UCSD-AML1 (cell line): ENCODE results near the gene FMO1.
"Not testable (repeated sequence)": the region's sequence is repeated elsewhere in the genome, so short reads cannot be mapped to it uniquely, and the experiment has no call there.

ENCODE experiments used
- DNase-seq: peaks from one replicate; lab custom pipeline; 2025; ENCODE audit not compliant: unreplicated experiment; lab: John Stamatoyannopoulos, UW

Gene FMO1

GRCh38 chr1:171279234-171279633, 30.9 kb downstream of the FMO1 start:
- DNase-seq, result no peak

GRCh38 chr1:171279678-171280077, 31.4 kb downstream of the FMO1 start:
- DNase-seq, result no peak

- DNase-seq, result no peak
These were observed 32.3 kb downstream of the FMO1 start for GRCh38 chr1:171280599-171280998.

- no peak for DNase-seq
These were observed 37.9 kb downstream of the FMO1 start for GRCh38 chr1:171286032-171286705.

- DNase-seq, result no peak
These were observed 42.3 kb downstream of the FMO1 start for GRCh38 chr1:171290621-171291020.

- no peak for DNase-seq
These were observed 44.5 kb downstream of the FMO1 start for GRCh38 chr1:171292799-171293198.

GRCh38 chr1:171295383-171295782, 47.1 kb downstream of the FMO1 start:
- DNase-seq, result not testable (repeated sequence)

- DNase-seq, result no peak
These were observed 47.5 kb downstream of the FMO1 start for GRCh38 chr1:171295821-171296220.

- DNase-seq, result no peak
These were observed 48.6 kb downstream of the FMO1 start for GRCh38 chr1:171296897-171297296.

GRCh38 chr1:171298696-171299095, 50.4 kb downstream of the FMO1 start:
- no peak for DNase-seq

- no peak for DNase-seq
These were observed 51.0 kb downstream of the FMO1 start for GRCh38 chr1:171299342-171299741.

- DNase-seq, result no peak
These were observed 52.1 kb downstream of the FMO1 start for GRCh38 chr1:171300401-171300800.

- DNase-seq, result no peak
These were observed 62.4 kb downstream of the FMO1 start for GRCh38 chr1:171310661-171311087.

- DNase-seq, result no peak
These were observed 63.7 kb downstream of the FMO1 start for GRCh38 chr1:171311771-171312558.

- DNase-seq, result no peak
These were observed 65.1 kb downstream of the FMO1 start for GRCh38 chr1:171313319-171313834.

GRCh38 chr1:171313835-171314320, 65.6 kb downstream of the FMO1 start, which contains the start of gene FMO4:
TSS of gene FMO4 (plus strand) at chr1:171314183. CDS start at chr1:171319826, 5,643 bp downstream.
- DNase-seq, result peak; percentile 76

- DNase-seq, result no peak
These were observed 81.0 kb downstream of the FMO1 start for GRCh38 chr1:171329251-171329650.

- no peak for DNase-seq
These were observed 85.8 kb downstream of the FMO1 start for GRCh38 chr1:171334024-171334640.
